Panc1 (cell line): Measurements from ENCODE around the gene FAM162A. TPM values are rescaled to one million over a fixed set of nuclear protein-coding genes. Genes with fewer than 3 reads are reported as not detected.
"Not testable (repeated sequence)": the region's sequence is repeated elsewhere in the genome, so short reads cannot be mapped to it uniquely, and the experiment has no call there.

Experiments
- ATAC-seq: fragments of 200-7000 bp; cut with Tn5 transposase; 2 replicates; pipeline ENCODE4 v1.9.1; 2020; ENCODE audit warnings: mild to moderate bottlenecking, moderate library complexity
- BruUV-seq: library from RNA; stranded (reverse); fragments of 400-500 nt; replicated peaks from 2 replicates; lab custom pipeline; 2021; lab: Mats Ljungman, UMichigan
- CTCF ChIA-PET: fragments of 300-600 bp; sonication (Branson Sonifier 250); formaldehyde crosslinking; loops from one replicate; lab custom pipeline; 2022; ENCODE audit warnings: antibody characterized with exemption; lab: Charles Lee
- POLR2A ChIA-PET: fragments of 300-600 bp; sonication (Branson Sonifier 250); formaldehyde crosslinking; loops from one replicate; lab custom pipeline; 2022; ENCODE audit warnings: antibody characterized with exemption; lab: Charles Lee
- DNase-seq: peaks from one replicate; pipeline ENCODE4 v3.0.0-alpha.2; 2010; ENCODE audit warnings: low read depth, low spot score
- H3K27ac ChIP-seq: 2 replicates; pipeline ENCODE4 v1.5.1; 2011; ENCODE audit warnings: mild to moderate bottlenecking, low read length, inconsistent platforms
- H3K27me3 ChIP-seq: fragments of 200-500 bp; sonication (Bioruptor generic); 2 replicates; pipeline ENCODE4 v1.6.0; 2014; ENCODE audit warnings: low read length, inconsistent platforms; ENCODE audit not compliant: control insufficient read depth, insufficient read depth
- H3K36me3 ChIP-seq: fragments of 200-500 bp; sonication (Bioruptor generic); 2 replicates; pipeline ENCODE4 v1.5.1; 2014; ENCODE audit warnings: inconsistent platforms, mild to moderate bottlenecking, low read length, moderate library complexity; ENCODE audit not compliant: control insufficient read depth, insufficient read depth
- H3K4me1 ChIP-seq: 2 replicates; pipeline ENCODE4 v1.5.1; 2011; ENCODE audit warnings: inconsistent platforms, mild to moderate bottlenecking, low read length, moderate library complexity; ENCODE audit not compliant: control insufficient read depth, insufficient read depth
- H3K4me3 ChIP-seq, 2 experiments: 2 replicates each; pipeline ENCODE4 v1.5.1; 2011 to 2012; ENCODE audit warnings: low read depth in 2 of 2, low read length in 2 of 2, mild to moderate bottlenecking in 2 of 2, inconsistent platforms in 1 of 2, moderate library complexity in 1 of 2
- H3K9me3 ChIP-seq: fragments of 200-500 bp; sonication (Bioruptor generic); 2 replicates; pipeline ENCODE4 v1.5.1; 2014; ENCODE audit warnings: low read depth, mild to moderate bottlenecking, inconsistent platforms, low read length, moderate library complexity; ENCODE audit not compliant: control insufficient read depth, insufficient read depth
- CTCF ChIP-seq: fragments of 450-650 bp; IDR thresholded peaks from 2 replicates; pipeline ENCODE4 v1.5.1; 2017; ENCODE audit warnings: mild to moderate bottlenecking
- POLR2AphosphoS5 ChIP-seq: IDR thresholded peaks from 2 replicates; pipeline ENCODE4 v1.6.1; 2012; ENCODE audit warnings: mild to moderate bottlenecking, low read depth, low read length, moderate library complexity
- REST ChIP-seq, 2 experiments: IDR thresholded peaks; 2 replicates each; pipeline ENCODE4 v1.6.1; 2011 to 2012; ENCODE audit warnings: low read depth in 2 of 2, control low read depth in 1 of 2, low read length in 1 of 2, mild to moderate bottlenecking in 1 of 2, moderate library complexity in 1 of 2; ENCODE audit not compliant: insufficient read depth in 1 of 2
- SIN3A ChIP-seq: IDR thresholded peaks from 2 replicates; pipeline ENCODE4 v1.6.1; 2012; ENCODE audit warnings: low read depth, mild to moderate bottlenecking, low read length, moderate library complexity, borderline replicate concordance; ENCODE audit not compliant: insufficient read depth
- TCF7L2 ChIP-seq: IDR thresholded peaks from 2 replicates; pipeline ENCODE4 v1.6.1; 2011; ENCODE audit warnings: mild to moderate bottlenecking, low read depth, low read length, inconsistent platforms
- in situ Hi-C: cut with HindIII; loops from 2 replicates; pipeline ENCODE4 v1.10.0; 2016; ENCODE audit warnings: low sequenced_read_pairs, low pct_unique_long_range_greater_than_20kb
- intact Hi-C: fragments of 100-400 bp; cut with micrococcal nuclease; formaldehyde crosslinking; loops from one replicate; pipeline ENCODE4 v1.10.0; 2022; ENCODE audit not compliant: unreplicated experiment
- total RNA-seq: library from RNA; stranded (reverse); gene quantifications from one replicate; pipeline ENCODE4 v1.2.1, GENCODE V29; 2021; ENCODE audit not compliant: unreplicated experiment

The FAM162A gene
- total RNA-seq, 1 experiment from 2014 or later: 59.6 TPM

- intact Hi-C loops, H3K4me3 ChIP-seq, BruUV-seq, H3K27me3 ChIP-seq, DNase-seq, ATAC-seq, in situ Hi-C loops, H3K9me3 ChIP-seq, H3K27ac ChIP-seq, POLR2A ChIA-PET, CTCF ChIA-PET, H3K4me1 ChIP-seq: not testable (repeated sequence)
- peaks cover 27% of the 10 kb centered on the region for H3K36me3 ChIP-seq
Measured at GRCh38 chr3:122444491-122444887, 60.5 kb downstream of the FAM162A start.

- POLR2A ChIA-PET: not testable (repeated sequence)
Measured at GRCh38 chr3:122448218-122448617, 64.2 kb downstream of the FAM162A start.

GRCh38 chr3:122451371-122451770, 67.4 kb downstream of the FAM162A start:
- POLR2A ChIA-PET: no interaction called here
- TF ChIP-seq TCF7L2 (no peak), POLR2AphosphoS5 (no peak), REST (IDR thresholded peaks at IDR 0.05; ENCODE audit: insufficient read depth in 1 of 2, low read depth in 2 of 2, low read length in 1 of 2) (no peak), CTCF (no peak), SIN3A (no peak)
- CTCF ChIA-PET: no interaction called here
- intact Hi-C loops (no loop called here), in situ Hi-C loops (no loop called here)
- no peaks in the 10 kb centered on the region for H3K9me3 ChIP-seq
- ATAC-seq (no peak), DNase-seq (no peak)
- H3K27me3 ChIP-seq: no peaks in the 10 kb centered on the region
- no peak overlapping the region for H3K4me3 ChIP-seq
- no peak overlapping the region for H3K27ac ChIP-seq
- BruUV-seq: no TSS peak
- peaks cover 29% of the 10 kb centered on the region for H3K36me3 ChIP-seq
- no peaks in the 10 kb centered on the region for H3K4me1 ChIP-seq

More at GRCh38 chr3:122448218-122448617, 64.2 kb downstream of the FAM162A start:
- BruUV-seq, H3K4me3 ChIP-seq, H3K4me1 ChIP-seq, in situ Hi-C loops, ATAC-seq, H3K27ac ChIP-seq, CTCF ChIA-PET, DNase-seq, H3K9me3 ChIP-seq, H3K27me3 ChIP-seq, intact Hi-C loops: not testable (repeated sequence)
- H3K36me3 ChIP-seq: peaks cover 17% of the 10 kb centered on the region
